Keratinocyte (primary cell): ENCODE data around the gene DIPK1B. TPM values are rescaled to one million over a fixed set of nuclear protein-coding genes. Genes with fewer than 3 reads are reported as not detected.

Source experiments
- DNase-seq: peaks from one replicate; pipeline ENCODE4 v3.0.0-alpha.2; 2011; ENCODE audit warnings: low read depth, missing footprints, low spot score
- FAIRE-seq: peaks from 2 replicates; lab custom pipeline; 2011; peaks lifted over from hg19 to GRCh38; lab: Jason Lieb, UNC
- H2AFZ ChIP-seq: 2 replicates; pipeline ENCODE4 v1.6.0; 2012; ENCODE audit warnings: low read length, control low read depth, inconsistent platforms; ENCODE audit not compliant: control insufficient read depth
- H3K27ac ChIP-seq: 2 replicates; pipeline ENCODE4 v1.5.1; 2011; ENCODE audit warnings: low read length; ENCODE audit not compliant: control insufficient read depth, insufficient read depth
- H3K27me3 ChIP-seq: 3 replicates; pipeline ENCODE4 v1.6.0; 2011; ENCODE audit warnings: low read length; ENCODE audit not compliant: control insufficient read depth, insufficient read depth; ENCODE audit errors: extremely low read depth
- H3K36me3 ChIP-seq, 2 experiments: 2 replicates in 1 of 2; 3 replicates in 1 of 2; pipeline ENCODE4 v1.5.1; 2011; ENCODE audit warnings: low read length in 2 of 2, mild to moderate bottlenecking in 1 of 2; ENCODE audit not compliant: control insufficient read depth in 2 of 2, insufficient read depth in 2 of 2; ENCODE audit errors: extremely low read depth in 1 of 2
- H3K4me1 ChIP-seq: 3 replicates; pipeline ENCODE4 v1.5.1; 2011; ENCODE audit warnings: low read length; ENCODE audit not compliant: control insufficient read depth, insufficient read depth; ENCODE audit errors: extremely low read depth
- H3K4me2 ChIP-seq: 3 replicates; pipeline ENCODE4 v1.6.0; 2011; ENCODE audit warnings: low read depth, low read length; ENCODE audit not compliant: control insufficient read depth, insufficient read depth; ENCODE audit errors: extremely low read depth
- H3K4me3 ChIP-seq, 3 experiments: fragments of 200-600 bp in 1 of 3; sonication (generic) in 1 of 3; 2 replicates in 2 of 3; 3 replicates in 1 of 3; pipeline ENCODE4 v1.5.1; 2011 to 2016; ENCODE audit warnings: low read length in 3 of 3, mild to moderate bottlenecking in 3 of 3, control low read depth in 2 of 3, inconsistent platforms in 1 of 3, low read depth in 1 of 3, mixed read lengths in 1 of 3, mixed run types in 1 of 3, moderate library complexity in 1 of 3; ENCODE audit not compliant: control insufficient read depth in 2 of 3, insufficient read depth in 2 of 3; ENCODE audit errors: extremely low read depth in 1 of 3
- H3K79me2 ChIP-seq: 2 replicates; pipeline ENCODE4 v1.6.0; 2012; ENCODE audit warnings: low read length; ENCODE audit not compliant: control insufficient read depth, insufficient read depth
- H3K9ac ChIP-seq: 3 replicates; pipeline ENCODE4 v1.6.0; 2011; ENCODE audit warnings: low read length; ENCODE audit not compliant: control insufficient read depth, insufficient read depth; ENCODE audit errors: extremely low read depth
- H3K9me1 ChIP-seq: 3 replicates; pipeline ENCODE4 v1.6.0; 2011; ENCODE audit warnings: low read length; ENCODE audit not compliant: control insufficient read depth, insufficient read depth; ENCODE audit errors: extremely low read depth
- H3K9me3 ChIP-seq: 2 replicates; pipeline ENCODE4 v1.5.1; 2012; ENCODE audit warnings: low read depth, low read length; ENCODE audit not compliant: control insufficient read depth
- H4K20me1 ChIP-seq: 3 replicates; pipeline ENCODE4 v1.6.0; 2011; ENCODE audit warnings: low read length; ENCODE audit not compliant: control insufficient read depth, insufficient read depth; ENCODE audit errors: extremely low read depth
- EZH2 ChIP-seq: IDR thresholded peaks from one replicate; pipeline ENCODE4 v1.6.1; 2012; ENCODE audit warnings: inconsistent platforms, mild to moderate bottlenecking, low read length, moderate library complexity
- dilution Hi-C: fragments of 300-500 bp; cut with MboI; formaldehyde crosslinking; loops from one replicate; pipeline ENCODE4 v1.7.0; 2020; ENCODE audit warnings: low sequenced_read_pairs; ENCODE audit not compliant: extremely low pct_ligation_motif_present
- polyA plus RNA-seq, 5 experiments: library from polyadenylated mRNA; depleted of rRNA in 3 of 5; stranded (reverse) in 3 of 5; stranded (forward) in 1 of 5; unstranded in 1 of 5; fragments of >200 nt; gene quantifications; 1 replicate in 1 of 5; 2 replicates in 3 of 5; 3 replicates in 1 of 5; pipeline versions ENCODE4 v1.2.1 to v1.2.3, GENCODE V29; 2011 to 2012; ENCODE audit warnings: missing spikeins in 2 of 5, low read depth in 1 of 5, low replicate concordance in 1 of 5
- TF ChIP-seq, protein P1 (sequence below), 3 experiments: IDR thresholded peaks in 1 of 3; conservative IDR thresholded peaks in 1 of 3; optimal IDR thresholded peaks in 1 of 3; 2 replicates in 2 of 3; 3 replicates in 1 of 3; pipeline versions ENCODE3 to v1.5.1; 2011; ENCODE audit warnings: low read length in 3 of 3, mild to moderate bottlenecking in 3 of 3, moderate library complexity in 2 of 3, control low read depth in 1 of 3, inconsistent platforms in 1 of 3; ENCODE audit not compliant: insufficient read depth in 2 of 3; ENCODE audit errors: extremely low read depth in 1 of 3

DIPK1B gene
- polyA plus RNA-seq, 1 donor (not counting 4 experiments of a cell fraction or from before 2014, with no cell fraction given), result not detected

DNA sequence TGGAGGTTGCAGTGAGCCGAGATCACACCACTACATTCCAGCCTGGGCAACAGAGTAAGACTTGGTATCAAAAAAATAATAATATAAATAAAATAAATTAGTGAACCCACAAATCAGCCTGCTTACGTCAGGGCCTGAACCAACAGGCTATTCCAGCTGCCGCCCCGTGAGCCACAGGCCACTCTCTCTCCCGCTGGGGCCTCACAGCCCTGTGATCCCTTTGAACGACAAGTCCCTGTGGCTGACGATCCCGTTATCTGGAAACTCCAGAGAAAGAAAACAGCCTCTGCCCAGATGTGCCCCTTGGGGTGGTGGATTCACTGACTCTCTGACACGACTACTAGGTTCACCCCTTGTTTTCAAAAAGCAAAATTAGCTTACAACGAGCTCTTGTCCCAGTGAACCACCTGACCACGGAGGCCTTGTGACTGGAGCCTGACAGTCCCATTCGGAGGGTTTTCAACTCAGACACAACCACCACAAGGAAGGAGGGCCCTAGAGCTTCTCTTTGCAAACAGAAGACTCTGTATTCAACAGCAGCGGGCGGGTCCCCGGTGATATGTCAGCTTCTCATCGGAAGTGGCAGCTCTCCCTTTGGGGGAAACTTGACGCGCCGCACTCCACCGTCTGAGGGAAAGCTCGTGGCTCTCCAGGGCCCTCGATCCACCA is 4.4 kb upstream of the DIPK1B start:
- DNase-seq (no peak), FAIRE-seq (no peak)
- TF ChIP-seq, protein P1, sequence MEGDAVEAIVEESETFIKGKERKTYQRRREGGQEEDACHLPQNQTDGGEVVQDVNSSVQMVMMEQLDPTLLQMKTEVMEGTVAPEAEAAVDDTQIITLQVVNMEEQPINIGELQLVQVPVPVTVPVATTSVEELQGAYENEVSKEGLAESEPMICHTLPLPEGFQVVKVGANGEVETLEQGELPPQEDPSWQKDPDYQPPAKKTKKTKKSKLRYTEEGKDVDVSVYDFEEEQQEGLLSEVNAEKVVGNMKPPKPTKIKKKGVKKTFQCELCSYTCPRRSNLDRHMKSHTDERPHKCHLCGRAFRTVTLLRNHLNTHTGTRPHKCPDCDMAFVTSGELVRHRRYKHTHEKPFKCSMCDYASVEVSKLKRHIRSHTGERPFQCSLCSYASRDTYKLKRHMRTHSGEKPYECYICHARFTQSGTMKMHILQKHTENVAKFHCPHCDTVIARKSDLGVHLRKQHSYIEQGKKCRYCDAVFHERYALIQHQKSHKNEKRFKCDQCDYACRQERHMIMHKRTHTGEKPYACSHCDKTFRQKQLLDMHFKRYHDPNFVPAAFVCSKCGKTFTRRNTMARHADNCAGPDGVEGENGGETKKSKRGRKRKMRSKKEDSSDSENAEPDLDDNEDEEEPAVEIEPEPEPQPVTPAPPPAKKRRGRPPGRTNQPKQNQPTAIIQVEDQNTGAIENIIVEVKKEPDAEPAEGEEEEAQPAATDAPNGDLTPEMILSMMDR (optimal IDR thresholded peaks at IDR 0.05 in 1 of 3, IDR thresholded peaks at IDR 0.05 in 1 of 3, conservative IDR thresholded peaks at IDR 0.05 in 1 of 3; ENCODE audit: extremely low read depth in 1 of 3, insufficient read depth in 2 of 3, low read length in 3 of 3), result no peak
- no peak for TF ChIP-seq EZH2
- H3K27me3 ChIP-seq, result peaks cover 17% of the 10 kb centered on the region
- H2AFZ ChIP-seq, result no peak overlapping the region
- dilution Hi-C loops, result no loop called here
- no peaks in the 10 kb centered on the region for H3K9me1 ChIP-seq
- H3K9me3 ChIP-seq, result no peaks in the 10 kb centered on the region
- H3K36me3 ChIP-seq, result no peaks in the 10 kb centered on the region
- H3K27ac ChIP-seq, result no peak overlapping the region
- no peak overlapping the region for H3K4me2 ChIP-seq
- no peak overlapping the region for H3K9ac ChIP-seq
- H4K20me1 ChIP-seq, result no peaks in the 10 kb centered on the region
- no peak overlapping the region for H3K4me3 ChIP-seq
- H3K4me1 ChIP-seq, result no peaks in the 10 kb centered on the region
- H3K79me2 ChIP-seq, result no peaks in the 10 kb centered on the region

DNA sequence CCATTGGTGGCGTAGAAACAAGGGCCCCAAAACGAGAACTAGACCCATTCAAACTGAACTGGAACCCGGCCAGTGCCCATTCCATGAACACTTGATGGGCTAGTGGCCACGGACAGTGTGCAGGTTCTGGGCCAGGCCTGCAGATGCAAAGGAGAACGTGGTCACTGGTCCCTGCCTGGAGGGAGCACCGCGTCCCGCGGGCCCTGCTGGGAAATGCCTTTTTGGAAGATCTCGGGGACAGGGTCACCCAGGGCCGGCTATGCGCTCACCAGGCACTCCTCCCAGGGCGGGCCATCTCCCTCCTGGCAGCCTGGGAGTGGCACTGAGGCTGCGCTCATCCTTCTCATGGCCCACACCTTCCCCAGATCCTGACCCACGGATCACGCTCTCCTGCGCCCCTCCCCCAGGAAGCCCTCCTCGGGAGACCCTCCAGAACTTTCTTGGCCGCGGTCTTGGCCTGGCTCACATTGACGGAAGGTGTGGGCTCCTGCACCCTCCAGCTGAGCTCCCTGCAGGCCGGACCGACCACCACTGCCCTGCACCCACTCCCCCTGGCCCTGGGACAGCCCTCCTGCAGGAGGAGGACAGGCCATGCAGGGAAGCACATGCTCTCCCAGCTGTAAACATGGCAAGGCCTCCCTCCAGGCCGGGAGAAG is 2.8 kb upstream of the DIPK1B start:
- TF ChIP-seq, protein P1 (optimal IDR thresholded peaks at IDR 0.05 in 1 of 3, IDR thresholded peaks at IDR 0.05 in 1 of 3, conservative IDR thresholded peaks at IDR 0.05 in 1 of 3; ENCODE audit: extremely low read depth in 1 of 3, insufficient read depth in 2 of 3, low read length in 3 of 3), result no peak
- no peak for TF ChIP-seq EZH2
- no peak overlapping the region for H3K4me3 ChIP-seq
- no peak for DNase-seq
- H3K27ac ChIP-seq, result no peak overlapping the region
- no peaks in the 10 kb centered on the region for H3K9me1 ChIP-seq
- H3K27me3 ChIP-seq, result peaks cover 24% of the 10 kb centered on the region
- no peaks in the 10 kb centered on the region for H3K9me3 ChIP-seq
- FAIRE-seq, result no peak
- H3K36me3 ChIP-seq, result no peaks in the 10 kb centered on the region
- H3K4me1 ChIP-seq, result no peaks in the 10 kb centered on the region
- H2AFZ ChIP-seq, result no peak overlapping the region
- H4K20me1 ChIP-seq, result no peaks in the 10 kb centered on the region
- no peak overlapping the region for H3K4me2 ChIP-seq
- H3K9ac ChIP-seq, result no peak overlapping the region
- dilution Hi-C loops, result no loop called here
- H3K79me2 ChIP-seq, result no peaks in the 10 kb centered on the region
